Stomach (tissue), 4 donors: ENCODE data around the gene ANKS1A.

Experiments
- EP300 ChIP-seq: sonication (generic); formaldehyde crosslinking; IDR thresholded peaks from one replicate; pipeline ENCODE4 v1.6.1; 2017; ENCODE audit warnings: antibody characterized with exemption
- POLR2A ChIP-seq, 4 donors: fragments of 450-650 bp; IDR thresholded peaks; one replicate each; pipeline ENCODE4 v1.6.1; 2016; ENCODE audit warnings: antibody characterized with exemption in 4 of 4, control low read depth in 2 of 4, mild to moderate bottlenecking in 1 of 4, moderate library complexity in 1 of 4
- POLR2AphosphoS5 ChIP-seq, 3 donors: sonication (generic); formaldehyde crosslinking; IDR thresholded peaks; one replicate each; pipeline ENCODE4 v1.6.1; 2016; ENCODE audit warnings: antibody characterized with exemption in 3 of 3
- TF ChIP-seq, protein P1 (sequence below), 7 experiments: fragments of 450-650 bp in 4 of 7; fragments of 200-600 bp in 3 of 7; sonication (generic) in 3 of 7; IDR thresholded peaks; one replicate each; pipeline ENCODE4 v1.5.1; 2016 to 2019; ENCODE audit warnings: antibody characterized with exemption in 7 of 7, control low read depth in 2 of 7, mild to moderate bottlenecking in 1 of 7

DNA sequence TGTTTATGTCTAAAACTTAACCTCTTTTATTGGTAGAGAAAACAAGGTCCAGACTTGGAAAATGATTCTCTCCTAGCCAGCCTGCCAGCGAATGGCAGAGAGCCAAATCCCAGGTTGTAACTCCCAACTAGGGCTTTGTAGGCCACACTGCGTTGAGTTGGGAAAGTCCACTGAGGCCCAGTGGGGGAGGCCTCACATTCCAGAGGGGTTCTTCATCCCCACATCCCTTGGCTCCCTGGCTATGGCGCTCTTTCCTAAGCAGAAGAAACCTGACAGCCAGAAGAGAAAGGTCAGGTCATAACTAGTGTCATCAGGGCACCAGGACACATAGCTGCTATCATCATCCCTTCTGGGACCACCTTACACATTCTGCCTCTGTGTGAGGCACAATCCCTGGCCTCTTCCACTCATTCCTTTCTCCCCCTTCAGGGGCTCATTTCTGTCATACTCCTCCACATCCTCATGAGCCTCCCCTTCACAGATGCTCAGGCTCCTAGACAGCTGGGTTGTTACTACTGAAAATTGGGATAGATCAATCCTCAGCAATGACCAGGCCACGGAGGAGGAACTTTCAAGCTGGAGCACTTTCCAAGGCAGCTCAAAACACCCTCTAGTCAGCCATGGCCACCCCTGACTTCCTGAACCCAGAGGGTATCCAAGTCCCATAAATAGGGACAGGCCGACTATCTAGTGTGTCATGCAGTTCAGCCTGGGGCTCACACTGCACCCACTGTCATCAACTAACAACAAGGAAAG, 203.5 kb downstream of the ANKS1A start:
- TF ChIP-seq POLR2AphosphoS5 (IDR thresholded peaks at IDR 0.05) (no peak), EP300 (no peak), POLR2A (IDR thresholded peaks at IDR 0.05) (no peak)
- TF ChIP-seq, protein P1, sequence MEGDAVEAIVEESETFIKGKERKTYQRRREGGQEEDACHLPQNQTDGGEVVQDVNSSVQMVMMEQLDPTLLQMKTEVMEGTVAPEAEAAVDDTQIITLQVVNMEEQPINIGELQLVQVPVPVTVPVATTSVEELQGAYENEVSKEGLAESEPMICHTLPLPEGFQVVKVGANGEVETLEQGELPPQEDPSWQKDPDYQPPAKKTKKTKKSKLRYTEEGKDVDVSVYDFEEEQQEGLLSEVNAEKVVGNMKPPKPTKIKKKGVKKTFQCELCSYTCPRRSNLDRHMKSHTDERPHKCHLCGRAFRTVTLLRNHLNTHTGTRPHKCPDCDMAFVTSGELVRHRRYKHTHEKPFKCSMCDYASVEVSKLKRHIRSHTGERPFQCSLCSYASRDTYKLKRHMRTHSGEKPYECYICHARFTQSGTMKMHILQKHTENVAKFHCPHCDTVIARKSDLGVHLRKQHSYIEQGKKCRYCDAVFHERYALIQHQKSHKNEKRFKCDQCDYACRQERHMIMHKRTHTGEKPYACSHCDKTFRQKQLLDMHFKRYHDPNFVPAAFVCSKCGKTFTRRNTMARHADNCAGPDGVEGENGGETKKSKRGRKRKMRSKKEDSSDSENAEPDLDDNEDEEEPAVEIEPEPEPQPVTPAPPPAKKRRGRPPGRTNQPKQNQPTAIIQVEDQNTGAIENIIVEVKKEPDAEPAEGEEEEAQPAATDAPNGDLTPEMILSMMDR (IDR thresholded peaks at IDR 0.05), result no peak
